Neural cell (in vitro differentiated cells): Measurements from ENCODE around the gene METTL16.

ENCODE experiments used
- CTCF ChIP-seq: fragments of 450-650 bp; IDR thresholded peaks from 2 replicates; pipeline ENCODE4 v1.5.1; 2014; ENCODE audit warnings: antibody characterized with exemption, mild to moderate bottlenecking, moderate library complexity; ENCODE audit not compliant: poor library complexity, severe bottlenecking
- EP300 ChIP-seq: fragments of 450-650 bp; conservative IDR thresholded peaks from 2 replicates; pipeline ENCODE4 v1.6.1; 2014; ENCODE audit warnings: antibody characterized with exemption, mild to moderate bottlenecking, moderate library complexity; ENCODE audit not compliant: poor library complexity, severe bottlenecking
- EZH2 ChIP-seq: fragments of 200-600, 300-800 bp; shearing (Covaris generic), sonication (generic); IDR thresholded peaks from 2 replicates; pipeline ENCODE4 v1.6.1; 2014; ENCODE audit warnings: antibody characterized with exemption, low read length, borderline replicate concordance, mild to moderate bottlenecking; ENCODE audit not compliant: insufficient read depth, poor library complexity, severe bottlenecking
- MXI1 ChIP-seq: fragments of 450-650 bp; conservative IDR thresholded peaks from 2 replicates; pipeline ENCODE4 v1.6.1; 2014; ENCODE audit warnings: antibody characterized with exemption, mild to moderate bottlenecking; ENCODE audit not compliant: poor library complexity, severe bottlenecking
- POLR2AphosphoS5 ChIP-seq: IDR thresholded peaks from 2 replicates; pipeline ENCODE4 v1.6.1; 2012
- RAD21 ChIP-seq: fragments of 450-650 bp; conservative IDR thresholded peaks from 2 replicates; pipeline ENCODE4 v1.6.1; 2014; ENCODE audit warnings: antibody characterized with exemption, mild to moderate bottlenecking, moderate library complexity
- REST ChIP-seq: IDR thresholded peaks from 2 replicates; pipeline ENCODE4 v1.6.1; 2012; ENCODE audit warnings: borderline replicate concordance
- SMC3 ChIP-seq: fragments of 450-650 bp; conservative IDR thresholded peaks from 2 replicates; pipeline ENCODE4 v1.6.1; 2014; ENCODE audit warnings: antibody characterized with exemption, mild to moderate bottlenecking, moderate library complexity; ENCODE audit not compliant: poor library complexity
- TAF1 ChIP-seq: IDR thresholded peaks from 2 replicates; pipeline ENCODE4 v1.6.1; 2012; ENCODE audit warnings: low read depth

GRCh38 chr17:2560658-2561057 is 49.0 kb upstream of the METTL16 start:
- TF ChIP-seq CTCF = no peak
- no peak for TF ChIP-seq REST
- TF ChIP-seq TAF1 = no peak
- TF ChIP-seq EZH2 = no peak
- no peak for TF ChIP-seq EP300
- TF ChIP-seq POLR2AphosphoS5 = no peak
- no peak for TF ChIP-seq MXI1
- TF ChIP-seq RAD21 = no peak
- no peak for TF ChIP-seq SMC3
